ENCODE results near the gene MYO1G. TPM values are rescaled to one million over a fixed set of nuclear protein-coding genes. Genes with fewer than 3 reads are reported as not detected.

MYO1G gene
- total RNA-seq, 1 experiment from 2014 or later, result 0.57 TPM

- no peak for DNase-seq
- Histone ChIP-seq H2AK5ac (ENCODE audit: insufficient read length, low read length) (no peak overlapping the region), H2BK120ac (ENCODE audit: low read depth, low read length, poor library complexity, severe bottlenecking) (no peak overlapping the region), H4K8ac (replicated peaks; ENCODE audit: insufficient read length, low read depth, low read length) (no peak overlapping the region), H4K20me1 (ENCODE audit: control insufficient read depth, insufficient read depth, insufficient read length) (no peaks in the 10 kb centered on the region), H3K56ac (ENCODE audit: insufficient read length, low read depth, low read length) (no peak overlapping the region), H3K23ac (ENCODE audit: insufficient read length, low read depth, low read length) (no peak overlapping the region), H2BK15ac (ENCODE audit: low read depth, low read length) (no peak overlapping the region), H3K4me1 (ENCODE audit: insufficient read depth, low read length) (no peaks in the 10 kb centered on the region), H3K9ac (ENCODE audit: extremely low read depth, insufficient read length, low read length) (peak overlapping the region; percentile 99), H3K27ac (ENCODE audit: insufficient read length, low read depth, low read length) (no peak overlapping the region), H3K4ac (ENCODE audit: low read depth, low read length) (no peak overlapping the region), H3K23me2 (ENCODE audit: insufficient read length, low read depth, low read length, poor library complexity, severe bottlenecking) (peaks cover 3% of the 10 kb centered on the region), H2BK5ac (ENCODE audit: insufficient read length, low read length) (no peak overlapping the region), H3K27me3 (ENCODE audit: insufficient read depth, low read length) (no peaks in the 10 kb centered on the region), H2AFZ (ENCODE audit: low read length) (no peak overlapping the region), H4K5ac (ENCODE audit: insufficient read length, low read depth, low read length) (peak overlapping the region; percentile 22), H3T11ph (ENCODE audit: low read length) (no peak overlapping the region), H4K91ac (ENCODE audit: insufficient read length, low read depth, low read length) (no peak overlapping the region), H2BK12ac (ENCODE audit: insufficient read length, low read depth, low read length) (no peak overlapping the region), H3K14ac (ENCODE audit: insufficient read depth, low read length) (no peak overlapping the region), H3K9me3 (ENCODE audit: control insufficient read depth, low read depth, low read length) (no peaks in the 10 kb centered on the region), H3K4me2 (ENCODE audit: insufficient read depth, insufficient read length, low read length) (peak overlapping the region; percentile 92), H3K18ac (ENCODE audit: insufficient read length, low read depth, low read length) (no peak overlapping the region), H2BK20ac (ENCODE audit: low read depth, low read length, poor library complexity, severe bottlenecking) (no peak overlapping the region), H3K79me1 (ENCODE audit: insufficient read depth, low read depth, low read length, poor library complexity, severe bottlenecking) (peaks cover 4% of the 10 kb centered on the region), H3K79me2 (ENCODE audit: insufficient read depth, low read length) (peaks cover 13% of the 10 kb centered on the region; the same call in 1 of the 2 replicates)
- H3K36me3 Mint-ChIP-seq (ENCODE audit: insufficient read depth in 1 of 3, low read depth in 3 of 3), result peaks cover 36 to 61% (median 40%) of the 10 kb centered on the region in 3 experiments
- H3K4me3 Mint-ChIP-seq, result peak overlapping the region; percentile 96 to 99
- TF ChIP-seq CTCF (conservative IDR thresholded peaks at IDR 0.05), result no peak
- H3K9me3 Mint-ChIP-seq, result no peaks in the 10 kb centered on the region; a peak in 1 of 5 replicates
- no peaks in the 10 kb centered on the region; the same call in 1 of the 2 replicates for H3K27me3 Mint-ChIP-seq (ENCODE audit: low read depth)
- WGBS (ENCODE audit: extremely low coverage, insufficient read length, low lambda C conversion rate), result no CpG with 5 or more reads among the region's 6 CpGs
- peak overlapping the region; percentile 99 to 100 (median 100); a peak in 6 of 7 replicates for H3K27ac Mint-ChIP-seq
- H3K4me1 Mint-ChIP-seq, result peaks cover 27 to 33% of the 10 kb centered on the region in 2 experiments
These were observed 6.3 kb upstream of the MYO1G start for GRCh38 chr7:44985033-44985695.

Data from H9 (cell line).